Neural cell (in vitro differentiated cells): Measurements from ENCODE around the gene PTPRO. TPM values are rescaled to one million over a fixed set of nuclear protein-coding genes. Genes with fewer than 3 reads are reported as not detected.

ENCODE experiments used
- H2AFZ ChIP-seq: fragments of 200-600, 300-800 bp; sonication (generic), shearing (Covaris generic); 2 replicates; pipeline ENCODE4 v1.6.0; 2014; ENCODE audit warnings: low read depth, mild to moderate bottlenecking, antibody characterized with exemption, low read length, moderate library complexity
- H3F3A ChIP-seq: fragments of 200-600 bp; shearing (Covaris generic); 2 replicates; pipeline ENCODE4 v1.6.1; 2016; ENCODE audit warnings: mild to moderate bottlenecking, moderate library complexity, mixed read lengths, antibody characterized with exemption, low read length; ENCODE audit not compliant: insufficient read depth, poor library complexity, severe bottlenecking
- H3K27ac ChIP-seq: fragments of 200-600, 300-800 bp; sonication (generic), shearing (Covaris generic); 2 replicates; pipeline ENCODE4 v1.5.1; 2014; ENCODE audit warnings: mild to moderate bottlenecking, low read length, moderate library complexity
- H3K27me3 ChIP-seq: fragments of 300-800, 200-600 bp; sonication (generic), shearing (Covaris generic); 2 replicates; pipeline ENCODE4 v1.6.0; 2014; ENCODE audit warnings: mild to moderate bottlenecking, low read depth, low read length, moderate library complexity; ENCODE audit not compliant: insufficient read depth
- H3K36me3 ChIP-seq: fragments of 300-800, 200-600 bp; sonication (generic), shearing (Covaris generic); 2 replicates; pipeline ENCODE4 v1.5.1; 2014; ENCODE audit warnings: mild to moderate bottlenecking, antibody characterized with exemption, low read length, moderate library complexity; ENCODE audit not compliant: insufficient read depth
- H3K4me2 ChIP-seq: fragments of 300-800, 200-600 bp; sonication (generic), shearing (Covaris generic); 2 replicates; pipeline ENCODE4 v1.6.0; 2014; ENCODE audit warnings: mild to moderate bottlenecking, low read length
- H3K4me3 ChIP-seq: fragments of 300-800, 200-600 bp; sonication (generic), shearing (Covaris generic); 2 replicates; pipeline ENCODE4 v1.5.1; 2014; ENCODE audit warnings: mild to moderate bottlenecking, low read length, moderate library complexity
- H3K79me2 ChIP-seq: fragments of 200-600 bp; shearing (Covaris generic); replicated peaks from 2 replicates; pipeline ENCODE4 v1.6.0; 2014; ENCODE audit warnings: mild to moderate bottlenecking, low read length, moderate library complexity; ENCODE audit not compliant: insufficient read depth
- H3K9ac ChIP-seq: fragments of 300-800, 200-600 bp; sonication (generic), shearing (Covaris generic); 2 replicates; pipeline ENCODE4 v1.6.1; 2016; ENCODE audit warnings: mild to moderate bottlenecking, low read length, mixed read lengths
- H3K9me2 ChIP-seq: fragments of 200-600 bp; shearing (Covaris generic); 2 replicates; pipeline ENCODE4 v1.6.1; 2016; ENCODE audit warnings: mild to moderate bottlenecking, low read length, mixed read lengths; ENCODE audit not compliant: insufficient read depth
- H3K9me3 ChIP-seq: fragments of 200-600, 300-800 bp; sonication (generic), shearing (Covaris generic); 2 replicates; pipeline ENCODE4 v1.6.1; 2016; ENCODE audit warnings: mild to moderate bottlenecking, mixed run types, low read length, moderate library complexity, mixed read lengths
- H4K20me1 ChIP-seq: fragments of 200-600 bp; shearing (Covaris generic); 2 replicates; pipeline ENCODE4 v1.6.1; 2016; ENCODE audit warnings: mild to moderate bottlenecking, mixed run types; ENCODE audit not compliant: insufficient read depth
- EP300 ChIP-seq: fragments of 450-650 bp; conservative IDR thresholded peaks from 2 replicates; pipeline ENCODE4 v1.6.1; 2014; ENCODE audit warnings: antibody characterized with exemption, mild to moderate bottlenecking, moderate library complexity; ENCODE audit not compliant: poor library complexity, severe bottlenecking
- EZH2 ChIP-seq: fragments of 200-600, 300-800 bp; shearing (Covaris generic), sonication (generic); IDR thresholded peaks from 2 replicates; pipeline ENCODE4 v1.6.1; 2014; ENCODE audit warnings: antibody characterized with exemption, low read length, borderline replicate concordance, mild to moderate bottlenecking; ENCODE audit not compliant: insufficient read depth, poor library complexity, severe bottlenecking
- MXI1 ChIP-seq: fragments of 450-650 bp; conservative IDR thresholded peaks from 2 replicates; pipeline ENCODE4 v1.6.1; 2014; ENCODE audit warnings: antibody characterized with exemption, mild to moderate bottlenecking; ENCODE audit not compliant: poor library complexity, severe bottlenecking
- POLR2AphosphoS5 ChIP-seq: IDR thresholded peaks from 2 replicates; pipeline ENCODE4 v1.6.1; 2012
- RAD21 ChIP-seq: fragments of 450-650 bp; conservative IDR thresholded peaks from 2 replicates; pipeline ENCODE4 v1.6.1; 2014; ENCODE audit warnings: antibody characterized with exemption, mild to moderate bottlenecking, moderate library complexity
- SMC3 ChIP-seq: fragments of 450-650 bp; conservative IDR thresholded peaks from 2 replicates; pipeline ENCODE4 v1.6.1; 2014; ENCODE audit warnings: antibody characterized with exemption, mild to moderate bottlenecking, moderate library complexity; ENCODE audit not compliant: poor library complexity
- TAF1 ChIP-seq: IDR thresholded peaks from 2 replicates; pipeline ENCODE4 v1.6.1; 2012; ENCODE audit warnings: low read depth
- polyA plus RNA-seq: library from polyadenylated mRNA; depleted of rRNA; stranded (reverse); fragments of >200 nt; gene quantifications from 2 replicates; pipeline ENCODE4 v1.2.3, GENCODE V29; 2014
- TF ChIP-seq, protein P1 (sequence below): fragments of 450-650 bp; IDR thresholded peaks from 2 replicates; pipeline ENCODE4 v1.5.1; 2014; ENCODE audit warnings: antibody characterized with exemption, mild to moderate bottlenecking, moderate library complexity; ENCODE audit not compliant: poor library complexity, severe bottlenecking
- TF ChIP-seq, protein P2 (sequence below): IDR thresholded peaks from 2 replicates; pipeline ENCODE4 v1.6.1; 2012; ENCODE audit warnings: borderline replicate concordance

PTPRO gene
- polyA plus RNA-seq, 1 donor from 2014 or later = 124 TPM

DNA sequence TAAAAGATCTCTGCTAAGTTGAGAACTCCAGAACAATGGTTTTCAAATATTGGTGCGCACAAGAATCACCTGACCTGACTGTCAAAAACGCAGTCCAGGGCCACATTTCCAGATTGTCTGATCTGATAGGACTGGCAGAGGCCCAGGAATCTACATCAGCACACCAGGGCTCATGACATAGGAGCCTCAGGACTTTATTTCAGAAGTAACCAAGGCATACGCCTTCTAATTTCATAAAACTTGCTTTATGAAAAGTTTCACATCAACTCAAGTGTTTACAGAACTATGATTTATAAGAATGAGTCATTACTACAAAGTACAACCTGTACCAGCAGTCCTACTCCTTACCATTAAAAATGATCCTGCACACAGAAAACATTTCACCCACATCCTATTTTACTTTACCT is 47.7 kb upstream of the PTPRO start:
- H3K27me3 ChIP-seq = no peaks in the 10 kb centered on the region
- H3K4me3 ChIP-seq = no peak overlapping the region
- no peaks in the 10 kb centered on the region for H3K36me3 ChIP-seq
- no peak overlapping the region for H2AFZ ChIP-seq
- TF ChIP-seq, protein P1, sequence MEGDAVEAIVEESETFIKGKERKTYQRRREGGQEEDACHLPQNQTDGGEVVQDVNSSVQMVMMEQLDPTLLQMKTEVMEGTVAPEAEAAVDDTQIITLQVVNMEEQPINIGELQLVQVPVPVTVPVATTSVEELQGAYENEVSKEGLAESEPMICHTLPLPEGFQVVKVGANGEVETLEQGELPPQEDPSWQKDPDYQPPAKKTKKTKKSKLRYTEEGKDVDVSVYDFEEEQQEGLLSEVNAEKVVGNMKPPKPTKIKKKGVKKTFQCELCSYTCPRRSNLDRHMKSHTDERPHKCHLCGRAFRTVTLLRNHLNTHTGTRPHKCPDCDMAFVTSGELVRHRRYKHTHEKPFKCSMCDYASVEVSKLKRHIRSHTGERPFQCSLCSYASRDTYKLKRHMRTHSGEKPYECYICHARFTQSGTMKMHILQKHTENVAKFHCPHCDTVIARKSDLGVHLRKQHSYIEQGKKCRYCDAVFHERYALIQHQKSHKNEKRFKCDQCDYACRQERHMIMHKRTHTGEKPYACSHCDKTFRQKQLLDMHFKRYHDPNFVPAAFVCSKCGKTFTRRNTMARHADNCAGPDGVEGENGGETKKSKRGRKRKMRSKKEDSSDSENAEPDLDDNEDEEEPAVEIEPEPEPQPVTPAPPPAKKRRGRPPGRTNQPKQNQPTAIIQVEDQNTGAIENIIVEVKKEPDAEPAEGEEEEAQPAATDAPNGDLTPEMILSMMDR = no peak
- no peak for TF ChIP-seq EP300
- TF ChIP-seq TAF1 = no peak
- TF ChIP-seq POLR2AphosphoS5 = no peak
- TF ChIP-seq EZH2 = no peak
- TF ChIP-seq MXI1 = no peak
- TF ChIP-seq SMC3 = no peak
- TF ChIP-seq, protein P2, sequence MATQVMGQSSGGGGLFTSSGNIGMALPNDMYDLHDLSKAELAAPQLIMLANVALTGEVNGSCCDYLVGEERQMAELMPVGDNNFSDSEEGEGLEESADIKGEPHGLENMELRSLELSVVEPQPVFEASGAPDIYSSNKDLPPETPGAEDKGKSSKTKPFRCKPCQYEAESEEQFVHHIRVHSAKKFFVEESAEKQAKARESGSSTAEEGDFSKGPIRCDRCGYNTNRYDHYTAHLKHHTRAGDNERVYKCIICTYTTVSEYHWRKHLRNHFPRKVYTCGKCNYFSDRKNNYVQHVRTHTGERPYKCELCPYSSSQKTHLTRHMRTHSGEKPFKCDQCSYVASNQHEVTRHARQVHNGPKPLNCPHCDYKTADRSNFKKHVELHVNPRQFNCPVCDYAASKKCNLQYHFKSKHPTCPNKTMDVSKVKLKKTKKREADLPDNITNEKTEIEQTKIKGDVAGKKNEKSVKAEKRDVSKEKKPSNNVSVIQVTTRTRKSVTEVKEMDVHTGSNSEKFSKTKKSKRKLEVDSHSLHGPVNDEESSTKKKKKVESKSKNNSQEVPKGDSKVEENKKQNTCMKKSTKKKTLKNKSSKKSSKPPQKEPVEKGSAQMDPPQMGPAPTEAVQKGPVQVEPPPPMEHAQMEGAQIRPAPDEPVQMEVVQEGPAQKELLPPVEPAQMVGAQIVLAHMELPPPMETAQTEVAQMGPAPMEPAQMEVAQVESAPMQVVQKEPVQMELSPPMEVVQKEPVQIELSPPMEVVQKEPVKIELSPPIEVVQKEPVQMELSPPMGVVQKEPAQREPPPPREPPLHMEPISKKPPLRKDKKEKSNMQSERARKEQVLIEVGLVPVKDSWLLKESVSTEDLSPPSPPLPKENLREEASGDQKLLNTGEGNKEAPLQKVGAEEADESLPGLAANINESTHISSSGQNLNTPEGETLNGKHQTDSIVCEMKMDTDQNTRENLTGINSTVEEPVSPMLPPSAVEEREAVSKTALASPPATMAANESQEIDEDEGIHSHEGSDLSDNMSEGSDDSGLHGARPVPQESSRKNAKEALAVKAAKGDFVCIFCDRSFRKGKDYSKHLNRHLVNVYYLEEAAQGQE = no peak
- TF ChIP-seq RAD21 = no peak
- no peaks in the 10 kb centered on the region for H4K20me1 ChIP-seq
- H3F3A ChIP-seq = no peaks in the 10 kb centered on the region
- H3K27ac ChIP-seq = no peak overlapping the region
- no peaks in the 10 kb centered on the region for H3K79me2 ChIP-seq
- H3K9me3 ChIP-seq = no peaks in the 10 kb centered on the region
- no peak overlapping the region for H3K9ac ChIP-seq
- no peaks in the 10 kb centered on the region for H3K9me2 ChIP-seq
- no peak overlapping the region for H3K4me2 ChIP-seq

DNA sequence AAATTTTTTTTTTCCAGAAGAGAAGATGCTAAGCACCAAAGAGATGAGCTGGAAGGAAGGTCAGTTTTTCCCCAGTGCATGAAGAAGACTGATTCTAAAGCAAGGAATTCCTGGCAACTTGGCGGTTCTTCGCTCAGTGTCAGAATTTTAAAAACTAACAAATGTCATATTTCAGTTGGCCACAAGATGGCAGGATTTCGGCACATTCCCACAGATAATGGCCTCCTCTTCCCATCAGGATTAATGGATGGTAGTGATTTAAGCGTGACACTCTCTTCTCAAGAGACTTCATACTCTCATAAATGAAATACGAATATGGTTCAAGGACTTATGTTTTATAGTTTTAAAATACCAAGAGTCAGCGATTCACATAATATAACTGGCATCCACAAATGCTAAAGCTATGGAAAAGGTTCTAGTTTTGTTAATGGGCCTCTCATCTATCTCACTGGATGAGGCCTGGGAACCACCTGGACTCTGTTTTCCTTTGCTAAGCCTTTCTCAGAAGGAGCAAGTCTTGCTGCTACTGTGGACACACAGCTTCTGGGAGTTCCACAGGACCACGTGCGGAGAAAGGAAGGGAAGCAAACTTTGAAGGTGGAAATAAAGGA is 46.1 kb upstream of the PTPRO start:
- H3K9me3 ChIP-seq = no peaks in the 10 kb centered on the region
- H2AFZ ChIP-seq = no peak overlapping the region

More for the DNA sequence above, 46.1 kb upstream of the PTPRO start:
- H3K36me3 ChIP-seq = no peaks in the 10 kb centered on the region
- no peak overlapping the region for H3K4me2 ChIP-seq
- H3K79me2 ChIP-seq = no peaks in the 10 kb centered on the region
- no peak overlapping the region for H3K4me3 ChIP-seq
- no peak for TF ChIP-seq POLR2AphosphoS5
- TF ChIP-seq EP300 = no peak
- peak; percentile 96 for TF ChIP-seq SMC3
- TF ChIP-seq, protein P1 = peak; percentile 87
- TF ChIP-seq, protein P2 = peak; percentile 73
- TF ChIP-seq RAD21 = peak; percentile 92
- no peak for TF ChIP-seq TAF1
- no peak for TF ChIP-seq MXI1
- TF ChIP-seq EZH2 = no peak
- H3F3A ChIP-seq = no peaks in the 10 kb centered on the region
- no peaks in the 10 kb centered on the region for H3K27me3 ChIP-seq
- H4K20me1 ChIP-seq = no peaks in the 10 kb centered on the region
- no peak overlapping the region for H3K9ac ChIP-seq
- no peaks in the 10 kb centered on the region for H3K9me2 ChIP-seq
- H3K27ac ChIP-seq = no peak overlapping the region
